T-cell (primary cell): ENCODE measurements around the gene GABARAPL1. TPM values are rescaled to one million over a fixed set of nuclear protein-coding genes. Genes with fewer than 3 reads are reported as not detected.

Experiments used
- ATAC-seq, 4 experiments: fragments of 200-7000 bp in 3 of 4; fragments of 150-1000 bp in 1 of 4; cut with Tn5 transposase; replicated peaks in 1 of 4; 1 replicate in 3 of 4; 2 replicates in 1 of 4; pipeline ENCODE4 v1.10.0; 2021; ENCODE audit warnings: moderate library complexity in 3 of 4, mild to moderate bottlenecking in 2 of 4, moderate number of reproducible peaks in 1 of 4
- CTCF ChIA-PET, 2 donors: fragments of 300-600 bp; sonication (Branson Sonifier 250); formaldehyde crosslinking; loops; one replicate each; lab custom pipeline; 2022; ENCODE audit warnings: antibody characterized with exemption in 2 of 2; lab: Charles Lee
- POLR2A ChIA-PET, 2 donors: fragments of 300-600 bp; sonication (Branson Sonifier 250); formaldehyde crosslinking; loops; one replicate each; lab custom pipeline; 2022; ENCODE audit warnings: antibody characterized with exemption in 2 of 2; lab: Charles Lee
- DNase-seq, 35 experiments: peaks; one replicate each; pipeline versions ENCODE4 v3.0.0 to v3.0.0-alpha.2; 2013 to 2023
- H3K27ac ChIP-seq: one replicate; pipeline ENCODE4 v1.5.1; 2013; ENCODE audit warnings: low read length
- H3K27me3 ChIP-seq, 2 experiments: replicated peaks in 1 of 2; 1 replicate in 1 of 2; 2 replicates in 1 of 2; pipeline versions ENCODE4 v1.6.1 to v1.7.0; 2013; ENCODE audit warnings: low read length in 1 of 2, mixed read lengths in 1 of 2; ENCODE audit not compliant: control insufficient read depth in 2 of 2, insufficient read depth in 2 of 2; ENCODE audit errors: extremely low read depth in 1 of 2
- H3K36me3 ChIP-seq, 2 donors: 1 replicate in 1 of 2; 2 replicates in 1 of 2; pipeline versions ENCODE4 v1.6.1 to v1.7.0; 2013; ENCODE audit warnings: low read length in 1 of 2; ENCODE audit not compliant: control insufficient read depth in 2 of 2, insufficient read depth in 1 of 2; ENCODE audit errors: extremely low read depth in 1 of 2
- H3K4me1 ChIP-seq, 2 experiments: 1 replicate in 1 of 2; 2 replicates in 1 of 2; pipeline versions ENCODE4 v1.6.1 to v1.7.0; 2013; ENCODE audit warnings: low read length in 2 of 2, mixed read lengths in 1 of 2; ENCODE audit not compliant: insufficient read depth in 2 of 2, control insufficient read depth in 1 of 2; ENCODE audit errors: extremely low read depth in 1 of 2
- H3K4me3 ChIP-seq, 2 donors: 1 replicate in 1 of 2; 2 replicates in 1 of 2; pipeline versions ENCODE4 v1.5.1 to v1.7.0; 2013; ENCODE audit warnings: mild to moderate bottlenecking in 2 of 2, low read length in 1 of 2, moderate library complexity in 1 of 2; ENCODE audit not compliant: control insufficient read depth in 1 of 2; ENCODE audit errors: extremely low read depth in 1 of 2
- H3K9me3 ChIP-seq: 2 replicates; pipeline ENCODE4 v1.7.0; 2013
- H3K27ac Mint-ChIP-seq, 2 donors: one replicate each; pipeline ENCODE4 v1.8.0; 2020 to 2021; ENCODE audit warnings: mild to moderate bottlenecking in 2 of 2, mixed read lengths in 2 of 2
- H3K27me3 Mint-ChIP-seq, 2 donors: one replicate each; pipeline ENCODE4 v1.8.0; 2021 to 2022; ENCODE audit warnings: mixed read lengths in 2 of 2
- H3K36me3 Mint-ChIP-seq: one replicate; pipeline ENCODE4 v1.8.0; 2021; ENCODE audit warnings: mixed read lengths
- H3K4me1 Mint-ChIP-seq, 3 donors: one replicate each; pipeline ENCODE4 v1.8.0; 2020 to 2022; ENCODE audit warnings: mixed read lengths in 3 of 3, mild to moderate bottlenecking in 1 of 3
- H3K4me3 Mint-ChIP-seq, 3 donors: one replicate each; pipeline ENCODE4 v1.8.0; 2020 to 2022; ENCODE audit warnings: mild to moderate bottlenecking in 3 of 3, mixed read lengths in 3 of 3, moderate library complexity in 3 of 3
- H3K9me3 Mint-ChIP-seq, 3 donors: one replicate each; pipeline ENCODE4 v1.8.0; 2020 to 2022; ENCODE audit warnings: mixed read lengths in 3 of 3
- WGBS: methylation state at CpG from one replicate; pipeline ENCODE4 v1.1.5; 2013; ENCODE audit warnings: missing lambda C conversion rate; ENCODE audit not compliant: insufficient coverage; 5-methylcytosine and 5-hydroxymethylcytosine counted together
- total RNA-seq, 35 experiments: library from RNA in 6 of 35; stranded (reverse) in 6 of 35; fragments of 120-200 nt in 1 of 35; gene quantifications; one replicate each; pipeline versions ENCODE4 v1.2.1 to v1.2.4 and lab custom pipeline; 2013 to 2026

GABARAPL1 gene
- total RNA-seq, 5 donors from 2014 or later (not counting 1 experiment from before 2014, with no cell fraction given): 46.7 to 129 (median 53.7) TPM

DNA sequence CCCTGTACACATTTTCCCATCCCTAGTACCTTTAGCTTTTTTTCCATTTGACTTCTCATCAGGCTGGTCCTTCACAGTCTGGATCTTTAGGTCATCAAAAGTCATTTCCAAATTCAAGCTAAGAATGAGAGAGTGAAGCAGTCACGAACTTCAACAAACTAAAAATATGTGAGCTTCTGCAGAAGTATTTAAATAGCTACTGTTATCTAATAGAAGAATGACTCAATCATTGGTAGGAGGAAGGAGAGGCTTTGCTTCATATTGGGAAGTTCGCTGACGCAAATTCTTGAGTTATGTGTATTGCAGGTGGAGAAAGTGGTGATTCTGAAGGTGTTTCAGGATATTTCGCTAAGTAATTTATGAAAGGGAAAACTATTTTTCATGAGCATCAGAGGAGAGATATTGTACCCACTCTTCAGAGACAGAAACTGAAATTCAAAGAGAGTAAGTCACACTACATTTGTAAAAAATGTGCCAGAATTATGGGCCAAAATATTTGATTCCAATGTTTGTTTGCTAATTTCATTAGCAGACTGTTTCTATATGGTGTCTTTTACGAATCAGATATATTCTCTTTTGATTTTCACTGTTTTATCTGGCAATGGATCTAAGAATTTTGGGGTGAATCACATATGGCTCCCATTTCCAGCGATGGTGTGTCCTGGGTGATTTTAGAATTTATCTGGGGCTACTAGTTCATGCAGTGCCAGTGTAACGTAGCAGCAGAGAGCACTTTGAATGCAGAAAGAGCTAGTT lies 40.5 kb upstream of the GABARAPL1 start, which contains the start of gene OLR1:
OLR1 (minus strand) TSS at position 160 of the 756 bp plus-strand sequence; CDS start at position 105, 55 bp downstream.
- Mint-ChIP-seq H3K9me3 (no peaks in the 10 kb centered on the region), H3K36me3 (no peaks in the 10 kb centered on the region), H3K27me3 (peaks cover 26 to 33% of the 10 kb centered on the region in 2 donors), H3K4me3 (no peak within 1 kb of the TSS), H3K27ac (no peak within 1 kb of the TSS), H3K4me1 (no peaks in the 10 kb centered on the region)
- H3K27ac ChIP-seq: no peak within 1 kb of the TSS
- H3K9me3 ChIP-seq: no peaks in the 10 kb centered on the region
- ChIA-PET CTCF (interaction anchor here in 1 of 2 donors (1.3 kb wide), 1 partner anchor 19 kb away, joined by 4 read pairs; no protein-coding TSS in a partner anchor), POLR2A (interaction anchor here in 1 of 2 donors (0.7 kb wide), 1 partner anchor 11 kb away, joined by 3 read pairs; no protein-coding TSS in a partner anchor)
- DNase-seq (no peak), ATAC-seq (no peak)
- no peaks in the 10 kb centered on the region for H3K36me3 ChIP-seq
- WGBS: 82% methylated on average over 2 of the region's 7 CpGs
- H3K27me3 ChIP-seq: no peaks in the 10 kb centered on the region
- no peaks in the 10 kb centered on the region for H3K4me1 ChIP-seq
- H3K4me3 ChIP-seq: no peak within 1 kb of the TSS

DNA sequence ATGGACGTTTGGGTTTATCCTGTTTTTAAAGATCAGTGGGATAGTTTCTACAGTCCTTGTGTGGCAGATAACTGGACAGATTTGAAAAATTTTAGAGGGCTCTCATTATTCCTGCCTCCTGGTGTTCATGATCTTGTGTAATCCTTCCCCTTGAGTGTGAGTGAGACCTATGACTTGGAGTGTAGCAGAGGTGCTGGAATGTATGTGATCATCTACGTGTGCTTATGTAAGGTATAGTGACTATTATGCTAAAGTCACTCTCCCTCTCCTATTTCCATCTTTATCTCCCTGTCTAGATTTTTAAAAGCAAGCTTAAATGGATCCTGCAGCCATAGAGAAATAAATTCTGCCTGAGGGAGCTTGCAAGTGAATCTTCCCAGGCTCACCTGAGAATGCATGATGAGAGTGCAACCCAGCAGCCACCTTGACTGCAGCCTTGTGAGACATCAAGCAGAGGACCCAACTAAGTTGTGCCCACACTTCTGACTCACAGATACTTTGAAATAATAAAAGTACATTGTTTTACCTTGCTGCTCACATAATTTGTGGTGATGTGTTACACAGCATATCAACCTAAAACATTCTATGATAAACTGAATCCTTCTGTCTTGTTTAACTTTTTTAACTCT lies 37.6 kb upstream of the GABARAPL1 start:
- CTCF ChIA-PET: no interaction called here
- H3K9me3 Mint-ChIP-seq: no peaks in the 10 kb centered on the region
- H3K4me1 ChIP-seq: no peaks in the 10 kb centered on the region

DNA sequence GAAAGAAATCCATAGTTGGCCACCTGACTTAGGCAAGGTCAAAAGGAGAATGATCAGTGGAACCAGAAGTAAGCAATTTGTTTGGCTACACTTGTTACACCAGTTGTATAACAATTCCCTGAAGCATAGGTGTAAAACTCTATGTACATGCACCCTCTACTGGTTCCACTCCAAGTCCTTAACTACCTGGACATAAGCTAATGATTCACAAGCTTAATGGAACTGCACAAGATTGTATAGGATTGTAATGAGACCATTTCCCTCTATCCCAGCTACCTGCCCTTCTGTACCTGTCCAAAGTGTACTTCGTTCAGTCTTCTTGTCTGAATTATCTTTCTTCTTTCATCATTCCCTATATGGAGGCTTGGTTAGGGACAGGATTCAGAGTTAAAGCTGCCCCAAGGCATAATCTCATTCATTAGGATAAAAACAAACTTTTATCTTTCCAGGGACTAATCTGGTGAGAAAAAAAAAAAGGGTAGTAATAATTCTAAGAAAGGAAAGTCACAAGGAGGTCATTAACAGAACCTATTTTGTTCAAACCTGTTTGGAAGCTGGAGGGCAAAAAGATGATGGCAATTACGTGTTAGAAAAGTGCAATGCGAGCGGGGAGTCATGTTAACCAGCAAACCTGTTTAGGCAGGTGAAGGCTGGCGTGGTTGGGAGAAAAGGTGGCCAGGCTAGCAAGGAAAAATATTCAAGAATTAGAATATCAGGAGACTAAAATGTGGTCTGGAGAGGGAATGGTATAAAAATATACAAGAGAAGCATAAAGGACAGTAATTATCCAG lies 36.6 kb upstream of the GABARAPL1 start:
- peaks cover 27 to 38% of the 10 kb centered on the region in 2 donors for H3K27me3 Mint-ChIP-seq
- CTCF ChIA-PET: no interaction called here

More for the DNA sequence above, 37.6 kb upstream of the GABARAPL1 start:
- H3K36me3 ChIP-seq: no peaks in the 10 kb centered on the region
- H3K4me3 ChIP-seq: no peak overlapping the region
- no peak overlapping the region for H3K4me3 Mint-ChIP-seq
- no peaks in the 10 kb centered on the region for H3K36me3 Mint-ChIP-seq
- no peaks in the 10 kb centered on the region for H3K9me3 ChIP-seq
- no CpG with 5 or more reads among the region's 2 CpGs for WGBS
- H3K27me3 ChIP-seq: peaks cover 0 to 2% of the 10 kb centered on the region in 2 experiments
- no peak for DNase-seq
- H3K27ac Mint-ChIP-seq: no peak overlapping the region
- H3K4me1 Mint-ChIP-seq: no peaks in the 10 kb centered on the region
- POLR2A ChIA-PET: no interaction called here
- no peak overlapping the region for H3K27ac ChIP-seq
- ATAC-seq: no peak
- peaks cover 30 to 38% of the 10 kb centered on the region in 2 donors for H3K27me3 Mint-ChIP-seq

DNA sequence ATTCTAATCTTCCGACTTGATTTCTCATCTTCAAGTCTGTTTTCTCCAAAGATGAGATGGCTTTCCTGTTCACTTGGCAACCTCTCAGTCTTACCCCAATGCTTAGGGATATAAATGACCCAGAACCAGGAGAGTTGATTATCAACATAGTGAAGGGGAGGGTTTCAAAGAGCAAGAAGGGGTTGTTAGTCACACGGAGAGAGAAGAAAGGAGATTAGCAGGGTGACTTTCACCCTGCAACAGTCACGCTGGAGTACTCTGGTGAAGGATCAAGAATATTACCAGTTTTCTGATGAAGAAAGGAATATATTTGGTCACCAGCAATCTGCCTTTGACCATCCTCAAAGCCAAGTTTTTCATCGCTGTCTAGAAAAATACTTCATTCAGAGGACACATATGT lies 33.9 kb upstream of the GABARAPL1 start, which contains the start of gene TMEM52B:
TMEM52B (plus strand) TSS at position 212 of the 400 bp plus-strand sequence. CDS start 543 bp downstream, outside the sequence.
- no peaks in the 10 kb centered on the region for H3K9me3 ChIP-seq
- no peaks in the 10 kb centered on the region for H3K36me3 ChIP-seq
- no CpG with 5 or more reads among the region's 4 CpGs for WGBS
- H3K4me1 ChIP-seq: no peaks in the 10 kb centered on the region
- Mint-ChIP-seq H3K36me3 (no peaks in the 10 kb centered on the region), H3K9me3 (no peaks in the 10 kb centered on the region), H3K27me3 (peaks cover 21 to 36% of the 10 kb centered on the region in 2 donors), H3K27ac (no peak within 1 kb of the TSS), H3K4me1 (peaks cover 0 to 3% (median 0%) of the 10 kb centered on the region in 3 donors), H3K4me3 (no peak within 1 kb of the TSS)
- DNase-seq (no peak), ATAC-seq (no peak)
- CTCF ChIA-PET: no interaction called here
- peaks cover 0 to 8% of the 10 kb centered on the region in 2 experiments for H3K27me3 ChIP-seq
- POLR2A ChIA-PET: no interaction called here
- no peak within 1 kb of the TSS for H3K4me3 ChIP-seq
- H3K27ac ChIP-seq: no peak within 1 kb of the TSS

More for the DNA sequence above, 36.6 kb upstream of the GABARAPL1 start:
- ATAC-seq: no peak
- no peaks in the 10 kb centered on the region for H3K36me3 ChIP-seq
- Mint-ChIP-seq H3K36me3 (no peaks in the 10 kb centered on the region), H3K4me1 (no peaks in the 10 kb centered on the region), H3K9me3 (no peaks in the 10 kb centered on the region), H3K27ac (no peak overlapping the region), H3K4me3 (no peak overlapping the region)
- no peak for DNase-seq
- no peak overlapping the region for H3K27ac ChIP-seq
- H3K27me3 ChIP-seq: peaks cover 0 to 2% of the 10 kb centered on the region in 2 experiments
- no peaks in the 10 kb centered on the region for H3K9me3 ChIP-seq
- POLR2A ChIA-PET: no interaction called here
- WGBS: 79% methylated on average over 4 of the region's 5 CpGs
- no peak overlapping the region for H3K4me3 ChIP-seq
- H3K4me1 ChIP-seq: no peaks in the 10 kb centered on the region

DNA sequence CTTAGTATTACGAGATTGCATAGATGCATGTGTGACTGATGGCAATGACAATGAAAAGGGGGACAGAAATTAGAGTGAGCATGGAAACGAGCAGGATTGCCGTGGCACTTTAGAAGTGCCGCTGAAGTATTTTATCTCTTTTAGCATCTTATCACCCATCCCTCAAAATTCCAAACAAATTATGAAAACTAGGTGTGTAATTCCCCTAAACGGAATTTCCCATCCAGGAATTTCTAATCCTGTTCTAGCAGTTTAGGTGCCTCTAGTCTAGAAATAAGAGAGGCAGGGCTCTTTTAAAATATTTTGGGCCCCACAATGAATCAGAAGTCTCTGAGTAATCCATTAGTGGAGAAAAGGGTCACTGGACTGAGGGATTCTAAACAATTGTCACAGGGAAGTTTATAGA lies 32.9 kb upstream of the GABARAPL1 start:
- ATAC-seq (no peak), DNase-seq (no peak)
- H3K27me3 ChIP-seq: peaks cover 0 to 13% of the 10 kb centered on the region in 2 experiments
- Mint-ChIP-seq H3K4me3 (no peak overlapping the region), H3K4me1 (peaks cover 0 to 3% (median 0%) of the 10 kb centered on the region in 3 donors), H3K27me3 (peaks cover 15 to 38% of the 10 kb centered on the region in 2 donors), H3K27ac (no peak overlapping the region), H3K9me3 (no peaks in the 10 kb centered on the region), H3K36me3 (no peaks in the 10 kb centered on the region)
- ChIA-PET CTCF (no interaction called here), POLR2A (no interaction called here)
- no peaks in the 10 kb centered on the region for H3K4me1 ChIP-seq
- H3K4me3 ChIP-seq: no peak overlapping the region
- no peaks in the 10 kb centered on the region for H3K36me3 ChIP-seq
- no peaks in the 10 kb centered on the region for H3K9me3 ChIP-seq
- WGBS: 100% methylated on average over 1 of the region's 5 CpGs
- no peak overlapping the region for H3K27ac ChIP-seq
